GM12874 (cell line): ENCODE data around the gene MORF4L1.

ENCODE experiments used
- TF ChIP-seq, protein P1 (sequence below): IDR thresholded peaks from 2 replicates; pipeline ENCODE4 v1.5.1; 2011; ENCODE audit warnings: low read depth, mild to moderate bottlenecking, control low read depth, low read length, moderate library complexity; ENCODE audit not compliant: insufficient read depth

Gene MORF4L1, protein sequence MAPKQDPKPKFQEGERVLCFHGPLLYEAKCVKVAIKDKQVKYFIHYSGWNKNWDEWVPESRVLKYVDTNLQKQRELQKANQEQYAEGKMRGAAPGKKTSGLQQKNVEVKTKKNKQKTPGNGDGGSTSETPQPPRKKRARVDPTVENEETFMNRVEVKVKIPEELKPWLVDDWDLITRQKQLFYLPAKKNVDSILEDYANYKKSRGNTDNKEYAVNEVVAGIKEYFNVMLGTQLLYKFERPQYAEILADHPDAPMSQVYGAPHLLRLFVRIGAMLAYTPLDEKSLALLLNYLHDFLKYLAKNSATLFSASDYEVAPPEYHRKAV

DNA sequence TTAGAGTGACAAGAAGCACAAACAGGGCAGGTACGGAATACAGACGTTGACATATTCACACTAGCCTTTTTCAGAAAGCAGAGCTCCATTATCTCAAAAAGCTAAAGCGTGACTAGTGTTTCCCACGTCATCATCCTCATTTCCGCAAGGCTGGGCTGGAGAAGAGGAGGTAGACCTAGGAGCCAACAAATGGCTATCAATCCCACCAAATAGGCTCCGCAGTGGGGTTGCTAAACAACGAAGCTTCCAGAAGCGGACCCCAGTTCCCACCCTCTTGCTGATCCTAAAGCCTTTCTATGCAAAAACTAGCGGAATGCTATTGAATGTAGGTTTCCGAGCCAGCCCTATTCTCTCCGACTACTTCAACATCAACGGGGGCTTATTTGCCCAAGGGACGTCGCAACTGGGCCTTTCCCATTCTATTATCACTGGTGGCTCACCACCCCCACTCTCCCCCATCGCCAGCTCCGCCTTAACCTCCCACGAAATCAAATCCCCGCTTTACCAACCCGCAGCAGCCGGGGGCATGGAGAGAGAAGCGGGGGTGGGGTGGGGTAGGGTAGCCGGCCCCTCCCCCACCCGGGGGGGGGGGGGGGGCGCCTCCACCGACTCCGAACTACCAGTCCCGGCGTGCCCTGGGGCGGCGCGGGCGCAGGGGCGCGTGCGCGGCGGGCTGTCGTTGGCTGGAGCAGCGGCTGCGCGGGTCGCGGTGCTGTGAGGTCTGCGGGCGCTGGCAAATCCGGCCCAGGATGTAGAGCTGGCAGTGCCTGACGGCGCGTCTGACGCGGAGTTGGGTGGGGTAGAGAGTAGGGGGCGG lies at the start of gene MORF4L1:
Gene MORF4L1 (plus strand): TSS at position 736 of the 817 bp plus-strand sequence. CDS start 128 bp downstream, outside the sequence.
- TF ChIP-seq, protein P1, sequence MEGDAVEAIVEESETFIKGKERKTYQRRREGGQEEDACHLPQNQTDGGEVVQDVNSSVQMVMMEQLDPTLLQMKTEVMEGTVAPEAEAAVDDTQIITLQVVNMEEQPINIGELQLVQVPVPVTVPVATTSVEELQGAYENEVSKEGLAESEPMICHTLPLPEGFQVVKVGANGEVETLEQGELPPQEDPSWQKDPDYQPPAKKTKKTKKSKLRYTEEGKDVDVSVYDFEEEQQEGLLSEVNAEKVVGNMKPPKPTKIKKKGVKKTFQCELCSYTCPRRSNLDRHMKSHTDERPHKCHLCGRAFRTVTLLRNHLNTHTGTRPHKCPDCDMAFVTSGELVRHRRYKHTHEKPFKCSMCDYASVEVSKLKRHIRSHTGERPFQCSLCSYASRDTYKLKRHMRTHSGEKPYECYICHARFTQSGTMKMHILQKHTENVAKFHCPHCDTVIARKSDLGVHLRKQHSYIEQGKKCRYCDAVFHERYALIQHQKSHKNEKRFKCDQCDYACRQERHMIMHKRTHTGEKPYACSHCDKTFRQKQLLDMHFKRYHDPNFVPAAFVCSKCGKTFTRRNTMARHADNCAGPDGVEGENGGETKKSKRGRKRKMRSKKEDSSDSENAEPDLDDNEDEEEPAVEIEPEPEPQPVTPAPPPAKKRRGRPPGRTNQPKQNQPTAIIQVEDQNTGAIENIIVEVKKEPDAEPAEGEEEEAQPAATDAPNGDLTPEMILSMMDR: no peak

DNA sequence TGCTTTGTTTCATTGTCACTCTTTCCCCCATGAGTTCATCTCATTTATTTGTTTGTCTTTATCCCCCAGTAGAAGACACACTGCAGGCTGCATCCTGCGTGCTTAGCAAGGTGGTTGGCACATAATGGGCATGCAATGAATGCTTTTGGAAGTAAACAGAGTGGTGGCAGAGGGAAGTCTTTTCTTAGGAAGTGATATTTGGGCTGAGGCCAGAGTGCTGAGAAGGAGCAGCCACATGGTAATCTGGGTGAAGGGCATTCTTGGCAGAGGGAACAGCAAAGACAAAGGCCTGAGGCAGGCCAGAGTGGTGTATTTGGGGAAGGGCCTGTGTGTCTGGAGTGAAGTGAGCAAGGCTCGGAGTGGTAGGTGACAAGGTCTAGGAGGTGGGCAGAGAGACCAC lies 43.8 kb upstream of the MORF4L1 start:
- TF ChIP-seq, protein P1: no peak

DNA sequence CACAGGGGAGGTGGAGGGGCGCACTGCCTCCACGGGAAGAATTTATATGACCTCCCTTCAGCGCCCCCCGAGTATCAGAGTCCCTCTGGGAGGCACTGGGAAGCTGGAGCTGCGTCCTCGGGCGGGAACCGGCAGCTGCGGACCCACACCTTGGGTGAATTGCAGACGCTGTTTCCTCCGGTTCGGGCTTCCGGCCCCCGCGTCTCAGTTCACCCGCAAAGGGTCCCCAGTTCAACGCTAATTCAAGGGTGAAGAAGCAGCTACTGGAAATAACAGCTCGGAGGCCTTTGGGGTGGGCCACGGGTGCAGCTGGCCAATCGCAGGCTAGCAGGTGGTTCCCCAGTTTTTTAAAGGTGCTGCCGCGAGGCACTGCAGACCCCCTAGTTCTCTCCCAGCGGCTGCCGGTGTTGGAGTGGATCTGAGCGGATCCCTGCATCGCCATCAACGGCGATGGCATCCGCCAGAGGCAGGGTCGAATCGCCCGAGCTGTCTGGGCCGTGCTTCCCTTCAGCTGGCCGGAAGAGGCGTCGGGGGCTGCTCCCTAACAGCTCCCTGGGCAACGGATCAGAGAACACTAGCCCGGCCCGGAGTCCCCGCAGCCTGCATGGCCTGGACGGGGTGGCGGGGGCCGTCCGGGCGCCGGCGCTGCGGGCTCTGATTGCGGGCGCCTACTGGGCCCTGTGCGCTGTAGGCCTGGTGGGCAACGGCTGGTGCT lies 42.0 kb upstream of the MORF4L1 start:
- TF ChIP-seq, protein P1: no peak

DNA sequence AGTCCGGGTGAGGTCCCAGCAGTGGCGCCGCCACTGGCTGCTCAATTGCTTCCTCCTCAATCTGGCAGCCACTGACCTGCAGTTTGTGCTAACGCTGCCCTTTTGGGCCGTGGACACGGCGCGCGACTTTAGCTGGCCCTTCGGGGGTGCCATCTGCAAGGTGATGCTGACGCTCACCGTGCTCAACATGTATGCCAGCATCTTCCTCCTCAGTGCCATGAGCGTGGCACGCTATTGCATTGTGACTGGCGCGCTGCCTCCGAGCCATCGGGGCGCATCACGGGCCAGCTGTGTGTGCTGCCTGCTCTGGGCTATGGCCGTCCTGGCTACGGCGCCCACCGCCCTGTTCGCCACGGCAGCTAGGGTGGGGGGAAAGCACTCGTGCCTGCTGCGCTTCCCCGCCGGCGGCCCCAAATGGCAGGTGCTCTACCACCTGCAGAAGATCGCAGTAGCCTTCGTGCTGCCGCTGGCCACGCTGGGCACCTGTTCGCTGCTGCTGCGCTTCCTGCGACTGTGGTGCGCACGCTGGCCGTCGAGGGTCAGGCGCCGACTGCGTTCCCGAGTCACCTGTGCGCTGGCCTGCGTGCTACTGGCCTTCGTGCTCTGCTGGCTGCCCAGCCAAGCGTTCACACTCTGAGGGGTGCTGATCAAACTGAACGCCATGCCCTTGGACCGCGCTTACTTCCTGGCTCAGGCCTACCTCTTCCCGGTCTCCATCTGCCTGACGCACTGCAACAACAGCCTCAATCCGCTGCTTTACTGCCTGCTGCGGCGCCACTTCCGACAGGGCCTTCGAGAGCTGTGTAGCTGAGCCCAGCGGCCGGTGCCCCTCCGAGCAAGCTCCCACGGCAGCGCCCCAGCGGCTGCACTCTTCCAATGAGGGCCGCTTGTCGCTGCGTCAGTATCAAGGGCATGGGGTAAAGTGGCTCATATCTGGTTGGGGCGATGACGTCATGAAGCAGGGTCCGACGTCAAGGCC lies 41.2 kb upstream of the MORF4L1 start:
- TF ChIP-seq, protein P1: no peak

DNA sequence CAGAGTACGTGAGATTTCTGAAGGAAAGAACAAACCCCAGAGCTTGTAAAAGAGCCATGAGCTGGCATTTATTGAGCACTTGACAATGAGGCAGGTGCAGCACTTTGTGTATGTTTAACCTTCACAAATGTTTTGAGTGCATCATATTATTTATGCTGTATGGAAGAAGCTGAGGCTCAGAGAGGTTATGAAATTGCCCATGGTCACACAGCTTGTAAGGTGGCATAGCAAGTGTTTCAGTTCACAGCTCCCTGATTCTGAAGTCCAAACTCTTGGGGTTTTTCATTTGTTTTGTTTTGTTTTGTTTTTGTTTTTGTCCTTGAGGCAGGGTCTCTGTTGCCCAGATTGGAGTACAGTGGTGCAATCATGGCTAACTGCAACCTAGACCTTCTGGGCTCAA lies 36.4 kb upstream of the MORF4L1 start:
- TF ChIP-seq, protein P1: no peak

DNA sequence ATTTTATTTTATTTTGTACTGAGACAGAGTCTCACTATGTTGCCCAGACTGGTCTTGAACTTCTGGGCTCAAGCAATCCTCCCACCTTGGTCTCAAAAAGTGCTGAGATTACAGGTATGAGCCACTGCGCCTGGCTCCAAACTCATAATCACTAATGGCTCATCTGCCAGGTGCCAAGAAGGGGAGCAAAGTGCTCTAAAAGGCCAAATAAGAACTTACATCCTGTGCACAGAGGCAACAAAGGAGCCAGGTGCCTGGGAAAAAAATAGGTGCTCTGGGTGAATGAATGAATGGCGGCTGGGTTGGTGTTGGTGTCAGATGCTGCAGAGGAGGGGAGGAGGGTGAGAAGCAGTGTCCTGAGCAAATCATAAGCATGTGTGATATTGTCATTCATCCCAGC lies 35.6 kb upstream of the MORF4L1 start:
- TF ChIP-seq, protein P1: no peak
